ENCODE results near the gene SNTB2.

SNTB2 gene

GRCh38 chr16:69193855-69194254 is 6.9 kb downstream of the SNTB2 start:
- H3K4me3 ChIP-seq (ENCODE audit: low read depth, low read length) = no peak overlapping the region
- no peak for TF ChIP-seq CTCF (IDR thresholded peaks at IDR 0.05; ENCODE audit: borderline replicate concordance, insufficient read depth, low read depth, low read length)

- TF ChIP-seq CTCF (IDR thresholded peaks at IDR 0.05; ENCODE audit: borderline replicate concordance, insufficient read depth, low read depth, low read length) = no peak
- no peak overlapping the region for H3K4me3 ChIP-seq (ENCODE audit: low read depth, low read length)
Measured at GRCh38 chr16:69194488-69194887, 7.5 kb downstream of the SNTB2 start.

GRCh38 chr16:69195369-69196029 is 8.5 kb downstream of the SNTB2 start:
- no peak for TF ChIP-seq CTCF (IDR thresholded peaks at IDR 0.05; ENCODE audit: borderline replicate concordance, insufficient read depth, low read depth, low read length)
- H3K4me3 ChIP-seq (ENCODE audit: low read depth, low read length) = no peak overlapping the region

GRCh38 chr16:69197573-69197972 is 10.6 kb downstream of the SNTB2 start:
- TF ChIP-seq CTCF (IDR thresholded peaks at IDR 0.05; ENCODE audit: borderline replicate concordance, insufficient read depth, low read depth, low read length) = no peak
- no peak overlapping the region for H3K4me3 ChIP-seq (ENCODE audit: low read depth, low read length)

- H3K4me3 ChIP-seq (ENCODE audit: low read depth, low read length) = no peak overlapping the region
- TF ChIP-seq CTCF (IDR thresholded peaks at IDR 0.05; ENCODE audit: borderline replicate concordance, insufficient read depth, low read depth, low read length) = no peak
Measured at GRCh38 chr16:69199382-69199781, 12.4 kb downstream of the SNTB2 start.

GRCh38 chr16:69201291-69201690 is 14.3 kb downstream of the SNTB2 start:
- no peak for TF ChIP-seq CTCF (IDR thresholded peaks at IDR 0.05; ENCODE audit: borderline replicate concordance, insufficient read depth, low read depth, low read length)
- H3K4me3 ChIP-seq (ENCODE audit: low read depth, low read length) = no peak overlapping the region

GRCh38 chr16:69201787-69202186 is 14.8 kb downstream of the SNTB2 start:
- TF ChIP-seq CTCF (IDR thresholded peaks at IDR 0.05; ENCODE audit: borderline replicate concordance, insufficient read depth, low read depth, low read length) = no peak
- H3K4me3 ChIP-seq (ENCODE audit: low read depth, low read length) = no peak overlapping the region
